OCI-LY1 (cell line): ENCODE measurements around the gene JAKMIP3.

Experiments
- CTCF ChIP-seq: fragments of 200-600 bp; sonication (generic), shearing (Covaris generic); IDR thresholded peaks from 2 replicates; pipeline ENCODE4 v1.5.1; 2017; ENCODE audit warnings: mild to moderate bottlenecking, antibody characterized with exemption, low read length, moderate library complexity, mixed read lengths
- EZH2 ChIP-seq: fragments of 200-600 bp; sonication (generic), shearing (Covaris generic); IDR thresholded peaks from 2 replicates; pipeline ENCODE4 v1.8.0; 2017; ENCODE audit warnings: borderline replicate concordance, mixed run types, mild to moderate bottlenecking, antibody characterized with exemption, low read length, moderate library complexity, mixed read lengths

- TF ChIP-seq EZH2, result no peak
- TF ChIP-seq CTCF, result no peak
Observed at GRCh38 chr10:132066186-132066585, 440 bp downstream of the JAKMIP3 start.
